Vagina (tissue), 2 donors: Measurements from ENCODE around the gene INSL6.

ENCODE experiments used
- CTCF ChIP-seq, 3 experiments: fragments of 450-650 bp in 2 of 3; fragments of 200-600 bp in 1 of 3; sonication (generic) in 1 of 3; IDR thresholded peaks; one replicate each; pipeline ENCODE4 v1.5.1; 2017 to 2019; ENCODE audit warnings: antibody characterized with exemption in 3 of 3, mild to moderate bottlenecking in 2 of 3, moderate library complexity in 2 of 3
- POLR2A ChIP-seq, 2 donors: fragments of 450-650 bp; IDR thresholded peaks; one replicate each; pipeline ENCODE4 v1.6.1; 2017; ENCODE audit warnings: antibody characterized with exemption in 2 of 2, mild to moderate bottlenecking in 2 of 2, moderate library complexity in 2 of 2

- TF ChIP-seq CTCF (IDR thresholded peaks at IDR 0.05) (no peak), POLR2A (IDR thresholded peaks at IDR 0.05) (no peak)
Observed at GRCh38 chr9:5146241-5146640, 39.2 kb downstream of the INSL6 start.
